K562 (cell line): ENCODE results near the gene ADIPOQ. TPM values are rescaled to one million over a fixed set of nuclear protein-coding genes. Genes with fewer than 3 reads are reported as not detected.
A peak's percentile ranks its signal among the peaks of the same experiment; 100 is the strongest.
"Not testable (repeated sequence)": the region's sequence is repeated elsewhere in the genome, so short reads cannot be mapped to it uniquely, and the experiment has no call there.

ENCODE experiments used
- ATAC-seq: fragments of 200-7000 bp; cut with Tn5 transposase; 3 replicates; pipeline ENCODE4 v1.9.1; 2020; ENCODE audit warnings: moderate library complexity
- BruUV-seq: library from RNA; stranded (reverse); fragments of 400-500 nt; replicated peaks from 2 replicates; lab custom pipeline; 2021; lab: Mats Ljungman, UMichigan
- CTCF ChIA-PET: fragments of 300-600 bp; formaldehyde crosslinking; extraction: SDS; loops from one replicate; lab custom pipeline; 2021; ENCODE audit warnings: low intra/inter-chr PET ratio; lab: Yijun Ruan, JAX
- POLR2A ChIA-PET: fragments of 300-600, 350-650 bp; sonication (Branson Sonifier 250); formaldehyde crosslinking; extraction: SDS; loops from one replicate; lab custom pipeline; 2021; ENCODE audit warnings: antibody characterized with exemption, inconsistent platforms; lab: Yijun Ruan, JAX
- DNase-seq, 4 experiments: peaks; one replicate each; pipeline versions ENCODE4 v3.0.0 to v3.0.0-alpha.2; 2011 to 2018; ENCODE audit warnings: low spot score in 3 of 4, mixed read lengths in 3 of 4; ENCODE audit errors: extremely low read depth in 1 of 4
- FAIRE-seq: peaks from 2 replicates; lab custom pipeline; 2011; peaks lifted over from hg19 to GRCh38; lab: Jason Lieb, UNC
- H2AFZ ChIP-seq: 2 replicates; pipeline ENCODE4 v1.6.0; 2011; ENCODE audit warnings: low read depth, low read length, control low read depth, inconsistent platforms
- H3K27ac ChIP-seq: fragments of 200-600 bp; 3 replicates; pipeline ENCODE4 v1.8.0; 2011; ENCODE audit warnings: low read depth, mild to moderate bottlenecking, control low read depth, inconsistent platforms, low read length, moderate library complexity, mixed read lengths; ENCODE audit errors: extremely low read depth
- H3K27me3 ChIP-seq, 2 experiments: fragments of 300-600 bp in 1 of 2; 2 replicates in 1 of 2; 3 replicates in 1 of 2; pipeline versions ENCODE4 v1.6.0 to v1.8.0; 2011; ENCODE audit warnings: inconsistent platforms in 2 of 2, low read length in 2 of 2, mild to moderate bottlenecking in 1 of 2, mixed read lengths in 1 of 2, moderate library complexity in 1 of 2; ENCODE audit not compliant: control insufficient read depth in 2 of 2, insufficient read depth in 2 of 2
- H3K36me3 ChIP-seq: fragments of 300-600 bp; 3 replicates; pipeline ENCODE4 v1.8.0; 2011; ENCODE audit warnings: mild to moderate bottlenecking, low read length, inconsistent platforms; ENCODE audit not compliant: control insufficient read depth, insufficient read depth
- H3K4me1 ChIP-seq, 2 experiments: fragments of 200-600 bp in 1 of 2; replicated peaks in 1 of 2; 2 replicates in 1 of 2; 3 replicates in 1 of 2; pipeline versions ENCODE4 v1.5.1 to v1.8.0; 2011; ENCODE audit warnings: inconsistent platforms in 2 of 2, low read length in 2 of 2, mild to moderate bottlenecking in 1 of 2, mixed read lengths in 1 of 2, moderate library complexity in 1 of 2; ENCODE audit not compliant: control insufficient read depth in 2 of 2, insufficient read depth in 2 of 2
- H3K4me2 ChIP-seq: 2 replicates; pipeline ENCODE4 v1.6.1; 2011; ENCODE audit warnings: low read length, control low read depth, inconsistent platforms, mixed read lengths; ENCODE audit not compliant: insufficient read depth
- H3K4me3 ChIP-seq: fragments of 200-600 bp; sonication (generic), shearing (Covaris generic); 2 replicates; pipeline ENCODE4 v1.5.1; 2016; ENCODE audit warnings: control low read depth, inconsistent platforms
- H3K79me2 ChIP-seq: fragments of 200-600 bp; 3 replicates; pipeline ENCODE4 v1.8.0; 2011; ENCODE audit warnings: low read length, inconsistent platforms; ENCODE audit not compliant: control insufficient read depth, insufficient read depth
- H3K9ac ChIP-seq, 2 experiments: 2 replicates each; pipeline versions ENCODE4 v1.6.0 to v1.6.1; 2011; ENCODE audit warnings: low read depth in 2 of 2, low read length in 2 of 2, control low read depth in 1 of 2, inconsistent platforms in 1 of 2, mild to moderate bottlenecking in 1 of 2, mixed read lengths in 1 of 2; ENCODE audit not compliant: insufficient read depth in 1 of 2
- H3K9me1 ChIP-seq: one replicate; pipeline ENCODE4 v1.6.0; 2011; ENCODE audit warnings: inconsistent platforms, mild to moderate bottlenecking, low read length, moderate library complexity; ENCODE audit not compliant: control insufficient read depth, insufficient read depth
- H3K9me3 ChIP-seq: replicated peaks from 2 replicates; pipeline ENCODE4 v1.5.1; 2011; ENCODE audit warnings: low read depth, low read length, inconsistent platforms; ENCODE audit not compliant: control insufficient read depth, insufficient read depth
- H4K20me1 ChIP-seq: replicated peaks from 2 replicates; pipeline ENCODE4 v1.6.1; 2011; ENCODE audit warnings: low read length, inconsistent platforms, mixed read lengths; ENCODE audit not compliant: control insufficient read depth, insufficient read depth
- WGBS: fragments of 100-300 bp; shearing (Covaris generic); methylation state at CpG from one replicate; pipeline ENCODE4 v1.1.6; 2016; ENCODE audit warnings: low coverage, mixed read lengths; ENCODE audit not compliant: insufficient coverage; ENCODE audit errors: missing lambda C conversion rate; 5-methylcytosine and 5-hydroxymethylcytosine counted together
- in situ Hi-C: fragments of 300-500 bp; cut with MboI; formaldehyde crosslinking; loops from 4 replicates; pipeline ENCODE4 v1.15.0; 2018; ENCODE audit warnings: inconsistent platforms, mixed read lengths
- intact Hi-C: fragments of 100-400 bp; cut with micrococcal nuclease; formaldehyde crosslinking; loops from 2 replicates; pipeline ENCODE4 v1.14.2; 2022
- polyA plus RNA-seq, 8 experiments: library from polyadenylated mRNA; depleted of rRNA in 4 of 8; stranded (reverse) in 5 of 8; unstranded in 3 of 8; fragments of >200 nt; fragmentation: Nextera tagmentation in 2 of 8; fragmentation: Illumina TruSeq in 1 of 8; extraction: Ambion mirVana in 2 of 8; extraction: Trizol in 1 of 8; gene quantifications; 2 replicates each; pipeline versions ENCODE4 v1.2.1 to v1.2.3, GENCODE V29; 2011 to 2014; ENCODE audit warnings: inconsistent platforms in 1 of 8, missing spikeins in 1 of 8
- total RNA-seq, 7 experiments: library from RNA; depleted of rRNA in 6 of 7; stranded (reverse); fragments of >200 nt in 6 of 7; fragmentation: Illumina TruSeq in 2 of 7; extraction: Trizol in 2 of 7; gene quantifications; 2 replicates each; pipeline versions ENCODE4 v1.2.1 to v1.2.3, GENCODE V29; 2011 to 2021; ENCODE audit warnings: low replicate concordance in 1 of 7
- TF ChIP-seq, protein P1 (sequence below): sonication (generic); formaldehyde crosslinking; IDR thresholded peaks from 2 replicates; pipeline ENCODE4 v1.8.1; 2023; ENCODE audit warnings: mild to moderate bottlenecking, missing genetic modification reagents
- TF ChIP-seq, protein P2 (sequence below), 2 experiments: IDR thresholded peaks; 2 replicates each; pipeline ENCODE4 v1.6.1; 2011; ENCODE audit warnings: borderline replicate concordance in 1 of 2, control low read depth in 1 of 2, low read depth in 1 of 2, low read length in 1 of 2, mild to moderate bottlenecking in 1 of 2, mixed read lengths in 1 of 2, moderate library complexity in 1 of 2; ENCODE audit not compliant: insufficient read depth in 1 of 2, insufficient read length in 1 of 2, poor library complexity in 1 of 2, severe bottlenecking in 1 of 2; ENCODE audit errors: extremely low read depth in 1 of 2

ADIPOQ gene
- total and polyA plus RNA-seq, 9 of the 15 experiments (the other 6 are each of a cell fraction or from before 2014, with no cell fraction given): 0.01 to 0.04 (median 0.03) TPM; not detected in 4

DNA sequence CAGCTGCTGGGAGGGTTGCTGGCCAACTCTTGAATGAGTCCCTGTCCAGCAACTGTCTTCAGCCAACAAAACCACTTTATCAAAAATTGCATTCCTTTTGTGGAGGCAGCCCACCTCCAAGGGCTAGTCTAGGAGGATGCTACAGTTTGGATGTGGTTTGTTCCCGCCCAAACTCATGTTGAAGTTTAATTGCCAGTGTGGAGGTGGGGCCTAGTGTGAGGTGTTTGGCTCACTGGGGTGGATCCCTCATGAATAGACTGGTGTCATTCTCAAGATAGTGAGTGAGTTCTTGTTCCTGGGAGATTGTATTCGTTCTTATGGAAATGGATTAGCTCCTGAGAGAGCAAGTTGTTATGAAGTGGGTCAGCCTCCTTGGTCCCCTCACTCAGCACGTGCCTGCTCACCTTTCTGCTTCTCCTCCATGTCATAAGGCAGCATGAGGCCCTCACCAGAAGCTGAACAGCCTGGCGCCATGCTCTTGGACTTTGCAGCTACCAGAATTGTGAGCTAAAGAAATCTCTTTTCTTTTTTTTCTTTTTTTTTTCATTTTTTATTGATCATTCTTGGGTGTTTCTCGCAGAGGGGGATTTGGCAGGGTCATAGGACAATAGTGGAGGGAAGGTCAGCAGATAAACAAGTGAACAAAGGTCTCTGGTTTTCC lies 32.0 kb upstream of the ADIPOQ start:
- in situ Hi-C loops (no loop called here), intact Hi-C loops (no loop called here)
- Histone ChIP-seq H3K4me3 (no peak overlapping the region), H3K9me3 (no peaks in the 10 kb centered on the region), H2AFZ (peak overlapping the region; percentile 71), H3K36me3 (peaks cover 2% of the 10 kb centered on the region; the same call in 1 of the 3 replicates), H3K4me2 (no peak overlapping the region), H3K27me3 (no peaks in the 10 kb centered on the region), H3K27ac (no peak overlapping the region), H3K9me1 (no peaks in the 10 kb centered on the region), H3K4me1 (peaks cover 4 to 13% of the 10 kb centered on the region in 2 experiments), H4K20me1 (no peaks in the 10 kb centered on the region), H3K79me2 (peaks cover 19% of the 10 kb centered on the region), H3K9ac (no peak overlapping the region)
- no peak for ATAC-seq
- no peak for FAIRE-seq
- no peak for DNase-seq
- ChIA-PET POLR2A (interaction anchor here (0.5 to 1.2 kb wide), 2 partner anchors 8 to 27 kb away, joined by 3 read pairs; no protein-coding TSS in a partner anchor), CTCF (no interaction called here)
- TF ChIP-seq, protein P1, sequence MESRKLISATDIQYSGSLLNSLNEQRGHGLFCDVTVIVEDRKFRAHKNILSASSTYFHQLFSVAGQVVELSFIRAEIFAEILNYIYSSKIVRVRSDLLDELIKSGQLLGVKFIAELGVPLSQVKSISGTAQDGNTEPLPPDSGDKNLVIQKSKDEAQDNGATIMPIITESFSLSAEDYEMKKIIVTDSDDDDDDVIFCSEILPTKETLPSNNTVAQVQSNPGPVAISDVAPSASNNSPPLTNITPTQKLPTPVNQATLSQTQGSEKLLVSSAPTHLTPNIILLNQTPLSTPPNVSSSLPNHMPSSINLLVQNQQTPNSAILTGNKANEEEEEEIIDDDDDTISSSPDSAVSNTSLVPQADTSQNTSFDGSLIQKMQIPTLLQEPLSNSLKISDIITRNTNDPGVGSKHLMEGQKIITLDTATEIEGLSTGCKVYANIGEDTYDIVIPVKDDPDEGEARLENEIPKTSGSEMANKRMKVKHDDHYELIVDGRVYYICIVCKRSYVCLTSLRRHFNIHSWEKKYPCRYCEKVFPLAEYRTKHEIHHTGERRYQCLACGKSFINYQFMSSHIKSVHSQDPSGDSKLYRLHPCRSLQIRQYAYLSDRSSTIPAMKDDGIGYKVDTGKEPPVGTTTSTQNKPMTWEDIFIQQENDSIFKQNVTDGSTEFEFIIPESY (CRISPR knock-in tag): no peak
- TF ChIP-seq, protein P2, sequence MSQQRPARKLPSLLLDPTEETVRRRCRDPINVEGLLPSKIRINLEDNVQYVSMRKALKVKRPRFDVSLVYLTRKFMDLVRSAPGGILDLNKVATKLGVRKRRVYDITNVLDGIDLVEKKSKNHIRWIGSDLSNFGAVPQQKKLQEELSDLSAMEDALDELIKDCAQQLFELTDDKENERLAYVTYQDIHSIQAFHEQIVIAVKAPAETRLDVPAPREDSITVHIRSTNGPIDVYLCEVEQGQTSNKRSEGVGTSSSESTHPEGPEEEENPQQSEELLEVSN (IDR thresholded peaks at IDR 0.05; ENCODE audit: borderline replicate concordance in 1 of 2, extremely low read depth in 1 of 2, insufficient read depth in 1 of 2, insufficient read length in 1 of 2, low read depth in 1 of 2, low read length in 1 of 2, poor library complexity in 1 of 2, severe bottlenecking in 1 of 2): peak in 1 of 2 experiments; percentile 49
- BruUV-seq: no TSS peak
- 59% methylated on average over 4 of the region's 5 CpGs for WGBS

DNA sequence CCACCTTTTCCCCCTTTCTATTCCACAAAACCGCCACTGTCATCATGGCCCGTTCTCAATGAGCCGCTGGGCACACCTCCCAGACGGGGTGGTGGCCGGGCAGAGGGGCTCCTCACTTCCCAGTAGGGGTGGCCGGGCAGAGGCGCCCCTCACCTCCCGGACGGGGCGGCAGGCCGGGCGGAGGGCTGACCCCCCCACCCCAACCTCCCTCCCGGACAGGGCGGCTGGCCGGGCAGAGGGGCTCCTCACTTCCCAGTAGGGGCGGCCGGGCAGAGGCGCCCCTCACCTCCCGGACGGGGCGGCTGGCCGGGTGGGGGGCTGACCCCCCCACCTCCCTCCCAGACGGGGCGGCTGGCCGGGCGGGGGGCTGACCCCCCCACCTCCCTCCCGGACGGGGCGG lies 31.2 kb upstream of the ADIPOQ start:
- in situ Hi-C loops, ATAC-seq, DNase-seq, H3K36me3 ChIP-seq, H3K4me2 ChIP-seq, intact Hi-C loops, H3K9me1 ChIP-seq, H3K9ac ChIP-seq, FAIRE-seq, H3K27ac ChIP-seq, CTCF ChIA-PET, H4K20me1 ChIP-seq, H3K4me3 ChIP-seq, BruUV-seq, H3K27me3 ChIP-seq, H2AFZ ChIP-seq, H3K9me3 ChIP-seq: not testable (repeated sequence)
- H3K79me2 ChIP-seq: peaks cover 11% of the 10 kb centered on the region; the same call in 2 of the 3 replicates
- peaks cover 4 to 16% of the 10 kb centered on the region in 2 experiments for H3K4me1 ChIP-seq
- POLR2A ChIA-PET: interaction anchor here (1.7 kb wide), 1 partner anchor 28 kb away, joined by 7 read pairs; the partner anchor contains the start of gene EIF4A2
- no CpG with 5 or more reads among the region's 29 CpGs for WGBS
